Coronary artery (tissue), 2 donors: ENCODE measurements around the gene SMIM33.
A peak's percentile ranks its signal among the peaks of the same experiment; 100 is the strongest.

ENCODE experiments used
- DNase-seq: peaks from one replicate; pipeline ENCODE4 v3.0.0-alpha.2; 2017; ENCODE audit warnings: low spot score
- H3K27ac ChIP-seq, 2 donors: fragments of 200-600 bp; sonication (generic); one replicate each; pipeline ENCODE4 v1.5.1; 2016 to 2019
- H3K4me3 ChIP-seq: fragments of 200-600 bp; sonication (generic); 2 replicates; pipeline ENCODE4 v1.5.1; 2016; ENCODE audit warnings: mild to moderate bottlenecking, moderate library complexity
- CTCF ChIP-seq: fragments of 200-600 bp; sonication (generic); IDR thresholded peaks from one replicate; pipeline ENCODE4 v1.5.1; 2019; ENCODE audit warnings: antibody characterized with exemption

SMIM33 gene

GRCh38 chr5:139462586-139463276 lies 8.1 kb upstream of the SMIM33 start, which contains the start of gene ECSCR:
Gene ECSCR, minus strand, starts transcription at chr5:139462743. Its CDS starts 73 bp downstream, at chr5:139462670.
- peak within 1 kb of the TSS; percentile 16 to 66 for H3K27ac ChIP-seq
- TF ChIP-seq CTCF = no peak
- peak within 1 kb of the TSS; percentile 44 for H3K4me3 ChIP-seq
- DNase-seq = no peak

DNA sequence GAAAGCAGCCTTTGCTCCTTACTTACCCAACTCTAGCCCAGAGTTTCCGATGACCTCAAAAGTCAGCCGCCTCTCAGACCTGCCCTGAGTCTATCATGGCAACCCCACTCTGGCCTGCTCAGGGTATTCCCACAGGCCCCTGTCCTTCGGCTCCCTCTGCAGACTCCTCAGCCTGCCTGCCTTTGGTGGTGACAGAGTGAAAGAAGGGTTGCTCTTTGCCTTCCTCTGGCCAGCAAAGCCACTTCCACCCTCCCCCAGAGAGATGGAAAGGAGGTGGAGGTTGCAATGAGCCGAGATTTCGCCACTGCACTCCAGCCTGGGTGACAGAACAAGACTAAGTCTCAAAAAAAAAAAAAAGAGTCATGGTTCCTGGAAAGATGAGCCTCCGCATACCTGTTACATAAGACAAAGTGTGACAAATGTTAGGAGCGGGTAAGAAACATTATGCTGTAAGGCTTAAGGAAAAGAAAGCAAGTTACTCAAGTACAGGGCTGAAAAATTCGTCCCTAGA lies 2.3 kb upstream of the SMIM33 start:
- no peak overlapping the region for H3K27ac ChIP-seq
- TF ChIP-seq CTCF = no peak
- DNase-seq = no peak

DNA sequence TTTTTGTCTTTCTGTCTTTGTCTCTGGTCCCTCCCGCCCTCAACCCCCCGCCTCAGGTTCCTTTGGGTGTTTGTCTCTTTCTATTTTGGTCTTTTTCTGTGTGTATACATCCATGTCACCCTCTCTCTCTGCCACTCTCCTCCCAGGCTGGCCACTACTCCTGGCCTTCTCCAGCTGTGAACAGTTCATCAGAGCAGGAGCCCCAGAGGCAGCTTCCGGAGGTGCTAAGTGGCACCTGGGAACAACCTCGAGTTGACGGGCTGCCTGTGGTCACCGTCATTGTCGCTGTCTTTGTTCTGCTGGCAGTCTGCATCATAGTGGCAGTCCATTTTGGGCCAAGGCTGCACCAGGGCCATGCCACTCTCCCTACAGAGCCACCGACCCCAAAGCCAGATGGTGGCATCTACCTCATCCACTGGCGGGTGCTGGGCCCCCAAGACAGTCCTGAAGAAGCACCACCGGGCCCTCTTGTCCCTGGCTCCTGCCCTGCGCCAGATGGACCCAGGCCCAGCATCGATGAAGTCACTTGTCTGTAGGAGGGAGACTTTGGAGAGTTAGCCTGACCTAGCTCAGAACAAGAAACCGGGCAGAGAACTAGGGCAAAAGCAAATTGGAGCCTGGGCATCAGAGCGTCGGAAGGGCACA lies 1.7 kb downstream of the SMIM33 start:
- H3K4me3 ChIP-seq = no peak overlapping the region
- TF ChIP-seq CTCF = no peak
- peak overlapping the region; percentile 3 to 46 for H3K27ac ChIP-seq
- DNase-seq = no peak

More for the DNA sequence above, 2.3 kb upstream of the SMIM33 start:
- H3K4me3 ChIP-seq = no peak overlapping the region

- no peak for TF ChIP-seq CTCF
- DNase-seq = no peak
- H3K27ac ChIP-seq = peak overlapping the region; percentile 3 to 46
- H3K4me3 ChIP-seq = no peak overlapping the region
Measured at GRCh38 chr5:139473105-139473504, 2.3 kb downstream of the SMIM33 start.

- H3K27ac ChIP-seq = peak overlapping the region in 1 of 2 donors; percentile 46
- DNase-seq = no peak
- H3K4me3 ChIP-seq = no peak overlapping the region
- no peak for TF ChIP-seq CTCF
Measured at GRCh38 chr5:139473565-139473964, 2.8 kb downstream of the SMIM33 start.

DNA sequence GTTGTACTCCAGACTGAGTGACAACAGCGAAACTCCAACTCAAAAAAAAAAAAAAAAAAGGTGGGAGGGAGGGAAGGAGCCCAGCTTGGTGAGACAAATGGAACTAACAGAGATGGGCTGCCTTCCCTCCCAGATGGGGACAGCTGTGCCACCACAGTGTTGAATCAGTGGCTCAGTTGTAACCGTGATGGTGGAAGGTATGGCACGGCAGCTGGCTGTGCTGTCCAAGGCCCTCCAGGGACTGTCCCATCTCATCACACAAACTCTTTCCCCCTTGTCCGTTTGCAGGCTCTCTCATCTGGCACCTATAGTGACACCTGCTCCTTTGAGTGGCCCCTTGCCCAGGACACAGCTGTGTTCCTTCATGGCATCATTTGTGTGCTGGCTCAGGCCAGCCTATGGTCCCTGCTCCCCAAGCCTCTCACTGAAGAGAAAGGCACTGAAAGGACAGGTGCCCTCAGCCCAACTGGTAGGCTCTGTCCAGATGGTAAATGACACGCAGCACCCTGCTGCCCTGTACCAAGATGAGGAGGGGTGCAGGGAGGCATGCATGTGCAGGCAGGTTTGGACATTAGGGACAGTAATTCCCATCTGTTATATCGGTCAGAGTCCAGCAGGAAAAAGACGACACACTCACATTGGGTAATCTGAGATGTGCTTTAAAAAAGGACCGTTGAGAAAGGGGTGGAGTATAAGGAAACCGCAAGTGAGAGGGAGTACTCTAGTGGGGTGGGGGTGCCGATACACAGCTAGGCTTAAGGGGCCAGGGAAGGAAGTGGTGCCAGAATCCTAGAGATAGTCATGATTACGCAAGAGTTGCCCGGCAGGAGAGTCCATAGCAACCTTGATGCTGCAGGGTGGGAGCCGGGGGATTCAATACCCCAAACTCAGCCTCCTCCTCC lies 4.3 kb downstream of the SMIM33 start:
- H3K27ac ChIP-seq = peak overlapping the region in 1 of 2 donors; percentile 55

More for the DNA sequence above, 4.3 kb downstream of the SMIM33 start:
- H3K4me3 ChIP-seq = no peak overlapping the region
- TF ChIP-seq CTCF = no peak
- no peak for DNase-seq
